Measurements from ENCODE around the gene SLC44A4.
"Not testable (repeated sequence)": the region's sequence is repeated elsewhere in the genome, so short reads cannot be mapped to it uniquely, and the experiment has no call there.

The SLC44A4 gene

DNA sequence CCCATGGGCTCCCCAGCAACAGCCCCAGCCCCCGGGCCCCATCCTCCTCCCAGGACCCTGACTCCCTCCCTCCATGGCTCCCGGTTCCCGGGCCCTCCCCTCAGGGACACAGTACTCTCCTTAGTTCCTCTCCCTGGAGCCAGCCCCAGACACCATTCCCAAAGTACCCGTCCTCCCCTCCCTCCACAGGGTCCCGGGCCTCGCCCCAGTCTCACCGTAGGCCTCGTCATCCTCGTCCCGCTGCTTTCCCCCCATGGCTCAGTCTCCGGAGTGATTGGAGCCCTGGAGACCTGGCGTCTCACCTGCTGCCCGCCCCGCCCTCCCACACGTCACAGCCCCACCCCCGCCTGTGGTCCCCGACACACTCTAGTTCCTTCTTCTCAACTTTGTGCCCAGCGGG lies at the start of gene SLC44A4:
TSS of gene SLC44A4 (minus strand) at position 272 of the 400 bp plus-strand sequence. CDS start at position 255, 17 bp downstream.
- DNase-seq = no peak

DNA sequence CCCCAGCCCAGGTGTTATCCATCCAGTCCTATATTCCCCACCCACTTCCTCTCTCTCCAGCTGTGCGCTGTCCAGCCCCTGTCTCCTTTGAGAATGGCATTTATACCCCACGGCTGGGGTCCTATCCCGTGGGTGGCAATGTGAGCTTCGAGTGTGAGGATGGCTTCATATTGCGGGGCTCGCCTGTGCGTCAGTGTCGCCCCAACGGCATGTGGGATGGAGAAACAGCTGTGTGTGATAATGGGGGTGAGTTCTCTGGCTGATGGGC lies 49.8 kb upstream of the SLC44A4 start:
- DNase-seq = no peak

DNA sequence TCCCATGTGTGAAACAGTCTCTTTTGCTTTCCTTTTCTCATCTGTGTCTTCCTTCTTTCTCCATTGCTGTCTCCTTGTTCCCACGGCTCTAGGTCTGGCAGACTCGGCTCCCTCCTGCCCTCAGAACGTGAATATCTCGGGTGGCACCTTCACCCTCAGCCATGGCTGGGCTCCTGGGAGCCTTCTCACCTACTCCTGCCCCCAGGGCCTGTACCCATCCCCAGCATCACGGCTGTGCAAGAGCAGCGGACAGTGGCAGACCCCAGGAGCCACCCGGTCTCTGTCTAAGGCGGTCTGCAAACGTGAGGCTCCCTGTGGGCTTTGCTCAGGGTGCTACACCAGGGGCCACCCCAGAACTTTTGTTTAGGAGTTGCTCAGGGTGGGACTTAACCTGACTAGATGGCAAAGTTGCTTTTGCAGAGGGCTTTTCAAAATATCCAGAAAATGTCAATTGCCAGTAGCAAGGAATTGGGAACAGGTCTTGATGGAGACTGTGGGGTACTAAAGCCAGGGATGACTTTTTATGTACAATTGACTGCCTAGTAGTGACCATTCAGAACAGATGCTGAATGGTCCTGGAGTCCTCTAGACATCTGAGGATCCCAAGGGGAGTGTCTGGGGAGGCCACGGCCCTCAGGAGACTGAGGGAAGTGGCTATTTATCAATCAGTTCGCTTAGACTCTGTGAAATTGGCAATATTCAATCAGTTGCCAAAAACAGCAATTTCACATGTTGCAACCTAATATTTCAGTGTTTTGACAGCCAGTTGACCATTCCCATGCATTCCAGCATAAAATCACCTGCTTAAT lies 49.3 kb upstream of the SLC44A4 start:
- DNase-seq = no peak

GRCh38 chr6:31927242-31927862 lies 48.6 kb upstream of the SLC44A4 start, which contains the start of gene C2:
C2 (plus strand) TSS chr6:31927717; CDS start chr6:31927753, 36 bp downstream.
- DNase-seq = no peak

GRCh38 chr6:31922942-31923341 lies 44.1 kb upstream of the SLC44A4 start:
- peak in 1 of 2 experiments; percentile 46 for DNase-seq

DNA sequence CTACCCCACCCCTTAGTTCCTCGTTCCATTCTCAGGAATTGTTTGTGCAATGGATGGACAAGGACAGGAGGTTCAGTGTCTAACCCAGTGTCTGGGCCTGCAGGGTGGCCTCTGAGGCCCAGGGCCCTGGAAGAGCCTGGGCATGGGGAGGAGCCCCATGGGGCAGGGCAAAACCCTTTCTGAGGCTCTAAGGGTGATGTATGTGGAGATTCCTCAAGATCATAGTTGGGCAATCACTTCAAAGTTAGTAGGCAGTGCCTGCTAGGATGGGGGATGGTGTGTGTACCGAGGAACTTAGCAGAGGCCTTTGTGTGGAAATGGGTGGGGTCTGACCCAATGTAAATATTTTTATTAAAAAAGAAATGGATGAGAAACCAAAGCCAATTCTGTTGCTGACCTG lies 42.0 kb upstream of the SLC44A4 start:
- no peak for DNase-seq

DNA sequence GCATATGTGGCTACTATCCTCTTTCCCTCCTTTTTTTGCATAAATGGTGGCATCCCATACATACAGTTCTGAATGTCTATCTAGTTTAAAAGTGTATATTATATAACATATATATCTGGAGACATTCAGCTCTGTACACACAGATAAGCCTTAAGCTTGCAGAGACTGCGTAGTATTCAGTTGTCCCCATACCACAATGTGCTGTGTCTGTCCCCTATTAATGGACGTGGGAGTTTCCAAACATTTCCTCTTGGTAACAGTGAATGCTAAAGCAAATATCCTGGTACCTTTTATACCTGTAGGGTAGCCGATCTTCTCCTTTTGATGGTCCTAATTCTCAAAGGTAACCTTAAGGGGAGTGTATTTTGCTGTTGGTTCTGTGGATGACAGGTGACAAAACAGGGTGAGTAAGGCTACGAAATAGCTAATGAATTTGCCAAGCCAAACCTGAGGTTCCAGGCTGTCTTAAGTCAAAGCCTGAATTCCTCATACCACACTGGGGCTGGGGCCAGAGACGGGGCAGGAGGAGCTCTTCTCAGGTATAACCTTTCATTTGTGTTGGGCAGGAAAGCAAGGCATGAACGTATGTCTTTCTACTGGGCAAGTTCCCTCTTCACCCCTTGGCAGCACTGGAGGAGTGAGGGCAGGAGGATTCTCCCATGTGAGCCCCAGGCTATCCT lies 41.0 kb upstream of the SLC44A4 start:
- no peak for DNase-seq

- DNase-seq = no peak
Observed at GRCh38 chr6:31918069-31918720, 39.4 kb upstream of the SLC44A4 start.

GRCh38 chr6:31915756-31916155 lies 37.0 kb upstream of the SLC44A4 start:
- no peak for DNase-seq

DNA sequence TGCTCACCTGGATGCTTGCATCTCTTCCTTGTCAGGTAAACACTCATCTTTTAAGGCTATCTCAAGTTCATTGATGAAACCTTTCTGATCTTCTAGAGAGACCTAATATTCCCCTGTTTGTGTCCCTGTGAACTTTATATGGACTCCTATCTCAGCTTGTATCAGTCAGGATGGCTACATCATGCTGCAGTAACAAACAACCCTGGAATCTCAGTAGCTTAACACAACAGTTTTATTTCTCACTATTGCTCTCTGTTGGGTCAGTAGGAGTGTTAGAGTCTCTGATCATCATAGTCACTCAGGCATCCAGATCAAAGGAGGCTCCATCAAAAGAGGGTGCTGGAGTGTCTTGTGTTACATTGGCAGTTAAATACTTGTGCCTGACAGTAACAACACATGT lies 36.6 kb upstream of the SLC44A4 start:
- no peak for DNase-seq

GRCh38 chr6:31911826-31912585 lies 33.2 kb upstream of the SLC44A4 start:
- DNase-seq = no peak

DNA sequence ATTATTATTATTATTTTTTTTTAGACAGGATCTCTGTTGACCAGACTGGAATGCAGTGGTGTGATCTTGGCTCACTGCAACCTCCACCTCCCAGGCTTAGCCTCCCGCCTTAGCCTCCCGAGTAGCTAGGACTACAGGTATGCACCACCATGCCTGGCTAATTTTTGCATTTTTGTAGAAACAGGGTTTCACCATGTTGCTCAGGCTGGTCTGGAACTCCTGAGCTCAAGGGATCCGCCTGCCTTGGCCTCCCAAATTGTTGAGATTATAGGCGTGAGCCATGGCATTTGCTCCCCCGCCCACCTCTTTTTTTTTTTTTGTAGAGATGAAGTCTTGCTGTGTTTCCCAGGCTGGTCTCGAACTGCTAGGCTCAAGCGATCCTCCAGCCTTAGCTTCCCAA lies 30.5 kb upstream of the SLC44A4 start:
- DNase-seq = not testable (repeated sequence)

GRCh38 chr6:31908791-31909190 lies 30.0 kb upstream of the SLC44A4 start:
- no peak for DNase-seq

DNA sequence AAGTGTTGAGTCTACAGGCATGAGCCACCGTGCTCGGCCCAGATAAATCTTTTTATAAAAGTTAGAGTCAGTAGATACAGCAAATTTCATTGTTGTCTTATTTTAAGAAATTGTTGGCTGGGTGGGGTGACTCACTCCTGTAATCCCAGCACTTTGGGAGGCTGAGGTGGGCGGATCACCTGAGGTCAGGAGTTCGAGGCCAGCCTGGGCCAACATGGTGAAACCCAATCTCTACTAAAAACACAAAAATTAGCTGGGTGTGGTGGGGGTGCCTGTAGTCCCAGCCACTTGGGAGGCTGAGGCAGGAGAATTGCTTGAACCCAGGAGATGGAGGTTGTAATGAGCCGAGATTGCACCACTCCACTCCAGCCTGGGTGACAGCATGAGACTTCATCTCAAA lies 29.5 kb upstream of the SLC44A4 start:
- not testable (repeated sequence) for DNase-seq

DNA sequence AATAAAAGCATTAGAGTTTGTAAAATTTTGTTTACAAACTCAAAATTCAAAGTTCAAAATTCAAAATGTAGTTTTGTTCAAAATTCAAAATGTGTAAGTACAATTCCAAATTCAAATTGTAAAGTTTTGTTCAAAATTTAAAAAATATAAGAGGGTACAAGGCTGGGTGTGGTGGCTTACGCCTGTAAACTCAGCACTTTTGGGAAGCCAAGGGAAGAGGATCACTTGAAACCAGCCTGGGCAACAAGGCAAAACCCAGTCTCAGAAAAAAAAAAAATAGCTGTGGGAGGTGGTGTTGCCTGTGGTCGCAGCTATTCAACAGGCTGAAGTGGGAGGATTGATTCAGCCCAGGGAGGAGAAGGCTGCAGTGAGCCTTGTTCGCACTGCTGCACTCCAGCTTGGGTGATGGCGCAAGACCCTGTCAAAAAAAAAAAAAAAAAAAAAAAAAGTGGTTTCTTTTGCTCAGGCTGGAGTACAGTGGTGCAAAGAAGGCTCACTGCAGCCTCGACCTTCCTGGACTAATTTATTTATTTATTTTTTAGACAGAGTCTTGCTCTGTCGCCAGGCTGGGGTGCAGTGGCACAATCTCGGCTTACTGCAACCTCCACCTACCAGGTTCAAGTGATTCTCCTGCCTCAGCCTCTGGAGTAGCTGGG lies 28.5 kb upstream of the SLC44A4 start:
- peak in 1 of 2 experiments; percentile 30 for DNase-seq

GRCh38 chr6:31906727-31907126 lies 27.9 kb upstream of the SLC44A4 start:
- DNase-seq = not testable (repeated sequence)

DNA sequence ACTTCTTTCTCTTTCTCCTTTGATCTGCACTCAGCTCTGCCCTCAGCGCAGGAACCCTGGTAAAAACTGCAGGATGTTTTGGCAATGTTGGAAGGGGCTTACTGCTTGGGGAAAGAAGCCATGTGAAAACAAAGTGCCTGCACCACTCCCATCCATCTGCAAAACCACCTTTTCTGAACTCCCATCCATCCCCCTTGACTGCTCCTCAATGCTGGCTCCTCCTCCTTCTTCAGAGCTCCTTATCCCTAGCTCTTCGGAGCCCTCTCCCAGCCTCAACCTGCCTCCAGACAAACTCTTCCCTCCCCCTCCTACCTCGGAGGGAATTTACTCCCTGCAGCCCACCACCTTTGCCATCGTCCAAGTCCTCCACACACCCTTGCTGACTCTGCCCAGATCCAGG lies 27.3 kb upstream of the SLC44A4 start:
- no peak for DNase-seq

DNA sequence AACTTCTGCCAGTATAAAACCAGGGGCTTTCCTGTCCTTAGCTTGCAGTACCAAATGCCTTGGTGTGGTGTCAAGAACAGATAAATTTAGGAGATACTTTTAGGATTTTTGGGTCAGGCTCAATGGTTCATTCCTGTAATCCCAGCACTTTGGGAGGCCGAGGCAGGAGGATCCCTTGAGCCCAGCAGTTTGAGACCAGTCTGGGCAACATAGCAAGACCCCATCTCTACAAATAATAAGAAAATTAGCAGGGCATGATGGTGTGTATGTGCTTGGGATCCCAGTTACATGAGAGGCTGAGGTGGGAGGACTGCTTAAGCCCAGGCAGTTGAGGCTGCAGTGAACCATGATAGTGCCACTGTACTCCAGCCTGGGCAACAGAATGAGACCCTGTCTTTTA lies 26.2 kb upstream of the SLC44A4 start:
- DNase-seq = no peak

- no peak for DNase-seq
Observed at GRCh38 chr6:31903957-31904356, 25.2 kb upstream of the SLC44A4 start.

- peak; percentile 87 to 90 for DNase-seq
Observed at GRCh38 chr6:31901953-31902643, 23.3 kb upstream of the SLC44A4 start, which contains the start of gene ZBTB12. ZBTB12 (minus strand) TSS chr6:31902086; CDS start chr6:31901305, 781 bp downstream.

DNA sequence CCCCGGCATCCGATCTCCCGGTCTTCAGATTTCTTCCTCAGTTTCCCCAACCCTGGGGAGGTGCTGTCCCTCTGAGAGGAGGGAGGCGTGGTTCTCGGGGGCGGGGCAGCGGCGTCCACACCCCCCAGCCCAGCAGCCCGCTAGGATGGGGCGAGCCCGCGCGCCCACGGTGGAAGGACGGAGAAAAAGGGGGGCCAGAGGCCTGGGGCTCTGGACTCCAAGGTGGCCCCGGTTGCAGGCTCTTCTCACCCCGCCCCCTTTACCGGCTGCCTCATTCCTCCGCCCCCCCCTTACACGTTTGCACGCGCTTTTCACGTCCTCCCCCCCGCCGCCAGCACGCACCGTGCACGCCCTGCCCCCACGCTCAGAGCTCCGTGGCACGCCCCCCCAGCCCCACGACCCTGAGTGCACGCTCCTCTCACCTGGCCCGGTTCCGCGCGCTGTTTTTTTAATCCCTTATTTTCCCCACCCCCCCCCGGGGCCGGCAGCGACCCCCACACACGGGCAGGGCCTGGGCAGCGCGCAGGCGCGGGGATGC lies 22.7 kb upstream of the SLC44A4 start:
- peak; percentile 68 to 73 for DNase-seq
